HepG2 (cell line): ENCODE data around the gene TXNDC11. TPM values are rescaled to one million over a fixed set of nuclear protein-coding genes. Genes with fewer than 3 reads are reported as not detected.

Experiments
- BCLAF1 ChIP-seq: fragments of 450-650 bp; IDR thresholded peaks from 2 replicates; pipeline ENCODE4 v1.6.1; 2017; ENCODE audit warnings: mild to moderate bottlenecking
- LCORL ChIP-seq, 2 experiments: fragments of 450-650 bp in 1 of 2; sonication (generic) in 1 of 2; formaldehyde crosslinking in 1 of 2; IDR thresholded peaks; 2 replicates each; pipeline versions ENCODE4 v1.5.0 to v1.6.1; 2017 to 2020; ENCODE audit warnings: antibody characterized with exemption in 1 of 2, missing genetic modification reagents in 1 of 2
- RCOR2 ChIP-seq: IDR thresholded peaks from 2 replicates; pipeline ENCODE4 v1.6.1; 2016; ENCODE audit warnings: missing biosample characterization, missing genetic modification reagents
- TGIF2 ChIP-seq: IDR thresholded peaks from 2 replicates; pipeline ENCODE4 v1.6.1; 2016; ENCODE audit warnings: control low read depth, missing compliant biosample characterization
- UBTF ChIP-seq: sonication (generic); formaldehyde crosslinking; IDR thresholded peaks from 2 replicates; pipeline ENCODE4 v1.4.0; 2020; ENCODE audit warnings: mild to moderate bottlenecking, missing genetic modification reagents
- ZNF724P ChIP-seq: sonication (generic); formaldehyde crosslinking; IDR thresholded peaks from 2 replicates; pipeline ENCODE4 v1.8.0; 2022; ENCODE audit warnings: missing genetic modification reagents, borderline replicate concordance
- polyA plus RNA-seq, 8 experiments: library from polyadenylated mRNA; depleted of rRNA in 3 of 8; stranded (reverse) in 7 of 8; unstranded in 1 of 8; fragments of >200 nt; fragmentation: Illumina TruSeq in 4 of 8; extraction: Trizol in 4 of 8; gene quantifications; 2 replicates each; pipeline versions ENCODE4 v1.2.1 to v1.2.3, GENCODE V29; 2011 to 2016; ENCODE audit warnings: low read depth in 4 of 8, missing spikeins in 1 of 8, mixed read lengths in 1 of 8; ENCODE audit not compliant: insufficient read depth in 1 of 8
- total RNA-seq, 5 experiments: library from RNA; depleted of rRNA; stranded (reverse); fragments of >200 nt; fragmentation: Illumina TruSeq; extraction: Trizol; gene quantifications; 2 replicates each; pipeline ENCODE4 v1.2.3, GENCODE V29; 2016; ENCODE audit warnings: low read depth in 1 of 5

Gene TXNDC11
- total and polyA plus RNA-seq, 2 of the 13 experiments (the other 11 are each of a cell fraction or from before 2014, with no cell fraction given), result 74.9 to 123 TPM

GRCh38 chr16:11669380-11670146 lies 73.1 kb downstream of the TXNDC11 start (continued):
- TF ChIP-seq UBTF (CRISPR knock-in tag) (peak; percentile 53; the same call in 1 of the 2 replicates), LCORL (IDR thresholded peaks at IDR 0.05) (no peak), LCORL (CRISPR knock-in tag; IDR thresholded peaks at IDR 0.05) (0 out of 2 replicates have a peak, but pooled peaks have one; percentile 5), RCOR2 (CRISPR knock-in tag) (0 out of 2 replicates have a peak, but pooled peaks have one; percentile 19), BCLAF1 (no peak), ZNF724P (CRISPR knock-in tag) (0 out of 2 replicates have a peak, but pooled peaks have one; percentile 20), TGIF2 (no peak)
- TF ChIP-seq, all 625 proteins: peak for 22
